ENCODE measurements around the gene DNAJB8.

The DNAJB8 gene

DNA sequence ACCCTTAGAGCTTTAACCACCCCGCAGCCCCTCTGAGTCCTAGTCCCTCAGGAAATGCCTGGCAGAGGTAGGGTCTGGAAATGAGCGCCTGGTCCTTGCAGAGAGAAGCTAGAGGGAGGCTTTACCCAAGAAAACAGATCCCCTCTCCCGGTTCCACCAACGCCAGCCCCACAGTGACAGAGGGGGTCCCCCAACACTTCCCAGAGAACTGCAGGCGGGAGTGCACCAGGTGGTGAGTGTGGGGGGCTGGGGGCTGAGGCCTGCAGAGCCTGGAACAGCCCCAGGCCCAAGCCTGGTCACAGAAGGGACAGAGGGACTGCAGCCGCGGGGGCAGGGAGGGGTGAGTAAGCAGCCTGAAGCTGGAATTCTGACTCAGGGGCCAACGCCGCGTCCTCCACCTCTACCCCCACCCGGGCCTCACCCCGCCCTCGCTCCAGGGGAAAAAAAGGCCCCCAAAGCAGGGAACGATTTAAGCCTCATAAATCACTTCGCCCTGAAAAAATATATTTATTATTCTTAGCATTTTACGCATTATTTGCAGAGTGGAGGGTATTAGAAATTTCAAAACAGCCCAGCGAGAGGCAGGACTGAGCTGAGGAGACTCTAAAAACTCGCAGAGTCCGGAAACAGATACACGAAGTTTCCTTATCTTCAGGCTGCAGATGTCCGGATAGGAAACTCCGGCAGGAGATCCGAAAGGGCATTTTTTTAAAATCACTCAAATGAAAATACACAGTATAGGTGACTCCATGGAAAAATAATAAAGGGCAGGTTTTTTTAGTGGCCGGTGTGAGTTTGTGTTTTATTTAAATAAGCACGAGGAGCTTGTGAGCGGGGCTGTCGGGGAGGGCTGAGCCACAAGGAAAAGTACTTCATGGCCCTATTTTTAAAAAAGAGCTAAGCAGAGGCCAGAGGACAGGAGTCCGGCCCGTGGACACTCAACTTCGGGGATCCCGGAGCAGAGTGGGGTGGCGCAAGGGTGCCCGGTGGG is 16.3 kb upstream of the DNAJB8 start:
- DNase-seq (ENCODE audit: low spot score): no peak

DNA sequence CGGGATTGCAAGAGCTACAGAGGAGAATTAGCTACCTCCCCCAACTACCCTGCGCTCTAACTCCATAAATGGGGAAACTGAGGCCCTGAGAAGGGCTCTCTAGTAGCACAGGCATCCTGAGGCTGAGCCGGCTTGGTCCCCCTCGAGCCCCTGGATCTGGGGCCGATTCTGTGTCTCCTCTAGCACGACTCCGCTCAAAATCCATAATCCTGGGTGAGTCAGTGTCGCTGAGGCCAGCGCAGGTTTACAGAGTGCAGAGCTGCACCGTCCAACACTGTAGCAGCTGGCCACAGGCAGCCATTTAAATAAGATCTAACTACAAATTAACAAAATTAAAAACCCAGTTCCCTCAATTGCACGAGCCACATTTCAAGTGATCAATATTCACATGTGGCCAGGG is 15.5 kb upstream of the DNAJB8 start:
- no peak for DNase-seq (ENCODE audit: low spot score)

DNA sequence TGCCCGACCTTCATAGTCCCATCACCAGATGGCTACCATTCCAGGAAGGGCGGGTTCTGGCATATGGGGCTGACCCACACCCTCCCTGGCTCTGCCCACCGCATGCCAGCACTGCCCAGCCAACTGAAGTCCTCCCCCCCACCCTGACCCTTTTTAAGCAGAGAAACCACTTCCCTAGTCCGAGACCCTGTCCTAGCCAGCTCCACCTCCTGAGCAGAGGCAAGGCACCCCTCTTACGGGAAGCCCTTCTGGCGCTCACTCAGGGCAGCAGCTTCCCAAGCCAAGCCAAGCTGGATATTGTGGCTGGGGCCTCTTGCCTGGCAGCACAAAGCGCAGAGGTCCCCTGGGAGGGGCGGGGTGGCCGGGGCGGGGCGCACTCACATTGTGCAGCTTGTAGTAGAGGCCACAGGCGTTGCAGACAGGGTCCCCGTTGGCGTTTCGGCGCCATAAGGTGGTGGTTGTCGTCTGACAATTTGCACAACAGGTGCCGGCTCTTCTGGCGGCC is 14.8 kb upstream of the DNAJB8 start:
- no peak for DNase-seq (ENCODE audit: low spot score)

DNA sequence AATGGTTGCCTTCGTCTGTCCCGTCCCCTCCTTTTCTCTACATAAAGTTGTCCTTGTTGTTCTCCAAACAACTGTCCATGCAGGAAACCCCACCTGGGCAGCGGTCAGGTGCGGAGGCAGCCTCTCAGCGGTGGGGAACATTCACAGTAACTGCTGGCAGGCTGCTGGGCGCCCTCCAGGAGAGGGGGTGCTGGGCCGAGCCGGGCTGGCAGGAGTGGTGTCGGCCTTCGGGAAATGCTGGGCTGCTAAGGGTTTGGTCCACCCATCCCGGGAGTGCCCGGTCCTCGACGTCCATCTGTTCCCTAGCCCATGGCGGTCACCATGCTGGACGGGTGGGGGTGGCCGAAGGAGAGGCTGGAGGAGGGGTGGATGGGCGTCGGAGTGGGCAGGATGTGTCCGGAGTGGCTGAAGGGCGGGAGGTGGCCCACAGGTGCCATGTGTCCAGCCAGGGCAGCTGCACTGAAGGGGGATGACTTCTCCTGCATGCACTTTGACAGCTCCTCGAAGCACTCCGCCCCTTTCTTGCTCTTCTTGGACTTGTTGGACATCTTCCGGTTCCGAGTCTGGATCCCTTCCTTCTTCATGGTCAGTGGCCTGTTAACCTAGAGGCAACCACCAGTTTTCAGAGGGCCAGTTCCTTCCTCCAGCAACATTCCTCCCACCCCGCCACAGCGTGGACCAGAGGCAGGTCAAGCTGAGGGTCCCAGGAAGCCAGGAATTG is 14.2 kb upstream of the DNAJB8 start:
- DNase-seq (ENCODE audit: low spot score): no peak

DNA sequence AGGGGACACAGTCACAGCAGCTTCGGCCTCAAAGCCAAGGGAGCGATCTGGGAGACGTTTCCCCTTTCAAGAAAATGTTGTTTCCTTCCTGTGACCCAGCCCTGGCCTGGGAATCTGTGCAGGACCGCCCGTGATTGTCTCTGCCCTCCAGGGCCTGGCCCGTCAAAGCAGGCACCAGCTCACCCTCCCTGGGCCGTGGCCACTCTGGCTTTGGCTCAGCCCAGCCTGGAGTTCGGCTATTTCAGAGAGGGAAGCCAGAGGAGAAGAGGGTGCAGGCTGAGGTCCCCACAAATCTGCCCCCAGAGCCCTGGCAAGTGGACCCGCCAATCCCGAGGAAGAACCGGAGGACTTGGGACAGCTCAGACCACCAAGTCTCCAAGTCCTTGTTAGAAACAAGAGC is 13.6 kb upstream of the DNAJB8 start:
- DNase-seq (ENCODE audit: low spot score): no peak

DNA sequence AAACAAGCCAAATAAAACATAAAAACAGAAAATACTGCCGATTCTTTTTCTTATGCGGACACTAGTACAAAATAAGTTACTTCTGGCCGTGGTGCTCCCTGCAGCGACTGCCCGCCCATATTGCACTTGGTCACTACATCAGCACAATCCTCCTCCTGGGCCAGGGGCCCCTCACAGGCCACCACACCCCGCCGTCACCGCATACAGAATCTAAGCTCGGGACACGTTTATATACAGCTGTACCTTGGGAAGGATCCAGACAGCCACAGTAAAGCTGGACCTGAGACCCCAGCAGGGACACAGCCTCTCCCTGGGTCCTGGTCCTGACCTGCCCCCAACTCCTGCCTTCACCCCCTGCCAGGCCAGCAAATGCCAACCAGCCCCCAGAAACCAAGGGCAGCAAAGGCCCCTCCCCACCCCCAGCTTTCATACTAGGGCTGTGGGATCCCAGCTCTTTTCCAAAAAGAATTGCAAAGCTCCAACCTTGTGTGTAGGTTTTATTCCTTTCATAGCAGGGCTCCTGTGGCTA is 12.9 kb upstream of the DNAJB8 start:
- DNase-seq (ENCODE audit: low spot score): no peak

DNA sequence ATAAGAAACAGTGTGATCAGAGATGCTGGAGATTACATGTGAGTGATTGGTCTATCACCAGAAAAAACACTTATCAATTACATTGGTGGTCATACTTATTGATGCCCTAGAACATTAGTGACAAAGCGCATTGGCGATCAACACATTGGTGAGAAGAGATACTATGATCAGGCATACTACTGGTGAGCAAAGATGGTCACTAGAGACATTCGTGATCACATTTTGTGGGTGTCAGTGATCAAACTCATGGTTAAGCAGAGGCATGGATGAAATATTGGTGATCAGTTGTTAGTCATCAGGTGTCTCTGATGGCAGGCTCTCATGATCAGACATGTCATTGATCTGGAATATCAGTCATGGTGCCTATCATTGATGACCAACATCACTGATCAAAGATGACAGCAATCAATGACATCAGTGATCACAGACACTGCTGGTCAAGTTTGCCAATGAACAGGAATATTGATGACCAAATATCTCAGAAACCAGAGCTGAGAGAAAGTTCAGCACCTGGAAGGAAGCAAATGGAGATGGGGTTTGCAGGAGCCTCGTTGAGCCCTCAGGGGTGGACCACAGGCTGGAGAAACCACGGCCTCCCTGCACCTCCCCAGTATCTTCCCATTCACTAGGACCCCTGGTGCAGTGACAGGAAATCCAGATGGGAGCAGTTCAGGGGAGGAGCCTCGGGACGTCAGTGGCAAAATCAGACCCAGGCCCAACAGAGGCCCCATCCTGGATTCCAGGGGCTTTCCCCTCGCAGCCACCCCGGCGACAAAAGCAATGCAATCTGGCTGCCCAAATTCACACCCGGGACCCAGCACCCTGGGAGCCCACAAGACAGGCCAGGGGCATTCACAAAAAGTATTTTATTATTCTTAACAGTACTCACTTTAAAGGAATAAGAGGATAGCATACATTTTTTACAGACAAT is 12.2 kb upstream of the DNAJB8 start:
- DNase-seq (ENCODE audit: low spot score): no peak

DNA sequence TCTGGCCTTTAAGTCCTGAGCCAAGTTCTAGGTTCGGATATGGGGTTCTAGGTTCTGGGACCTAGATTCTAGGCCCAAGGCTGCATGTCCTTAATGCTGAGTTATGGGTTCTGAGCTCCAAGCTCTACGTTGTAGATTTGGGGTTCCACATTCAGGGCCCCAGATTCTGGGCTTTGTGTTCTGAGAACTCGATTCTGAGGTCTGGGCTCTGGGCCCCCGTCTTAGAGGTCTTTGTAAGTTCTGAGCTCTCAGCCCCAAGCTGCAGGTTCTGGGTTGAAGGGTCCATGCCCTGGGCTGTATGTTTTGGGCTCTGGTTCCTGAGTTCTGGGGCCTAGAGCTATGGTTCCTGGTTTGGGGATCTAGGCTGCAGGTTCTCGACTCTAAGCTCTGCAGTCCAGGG is 10.0 kb upstream of the DNAJB8 start:
- no peak for DNase-seq (ENCODE audit: low spot score)

DNA sequence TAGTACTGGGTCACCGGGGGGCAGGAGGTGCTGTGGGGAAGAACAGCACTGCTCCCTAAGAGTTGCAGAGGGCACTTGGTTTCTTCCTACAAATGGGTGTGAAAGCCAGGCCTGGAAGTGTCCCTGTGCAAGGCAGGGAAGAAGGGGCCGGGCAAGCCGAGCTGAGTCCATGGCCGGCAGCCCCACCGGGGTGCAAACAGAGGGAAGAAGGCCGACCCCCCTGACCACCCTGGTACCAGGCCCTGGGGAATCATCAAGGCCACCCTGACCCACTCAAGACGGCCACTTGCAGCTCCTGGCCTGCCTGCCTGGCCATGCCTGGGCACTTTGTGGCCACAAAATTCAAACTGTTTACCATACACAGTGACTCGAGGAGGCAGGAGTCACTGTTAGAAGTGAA is 8.7 kb upstream of the DNAJB8 start:
- DNase-seq (ENCODE audit: low spot score): no peak

DNA sequence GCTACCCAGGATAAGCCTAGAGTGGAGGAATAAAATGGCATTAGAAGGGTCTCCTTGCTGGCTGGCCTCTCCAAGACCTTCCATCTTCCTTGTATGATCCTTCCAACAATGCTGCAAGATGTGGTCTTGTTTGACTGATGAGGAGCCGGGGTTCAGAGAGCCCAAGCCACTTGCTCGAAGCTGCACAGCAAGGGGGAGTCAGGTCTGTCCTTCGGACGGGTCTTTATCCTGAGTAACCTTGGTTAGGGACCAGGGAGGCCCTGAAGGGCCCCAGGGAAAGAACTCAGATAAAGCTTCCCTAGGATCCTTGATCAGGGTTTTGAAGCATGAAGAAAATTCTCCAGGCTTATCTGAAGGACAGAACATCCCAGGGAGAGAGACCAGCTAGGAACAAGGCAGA is 7.0 kb upstream of the DNAJB8 start:
- DNase-seq (ENCODE audit: low spot score): no peak

DNA sequence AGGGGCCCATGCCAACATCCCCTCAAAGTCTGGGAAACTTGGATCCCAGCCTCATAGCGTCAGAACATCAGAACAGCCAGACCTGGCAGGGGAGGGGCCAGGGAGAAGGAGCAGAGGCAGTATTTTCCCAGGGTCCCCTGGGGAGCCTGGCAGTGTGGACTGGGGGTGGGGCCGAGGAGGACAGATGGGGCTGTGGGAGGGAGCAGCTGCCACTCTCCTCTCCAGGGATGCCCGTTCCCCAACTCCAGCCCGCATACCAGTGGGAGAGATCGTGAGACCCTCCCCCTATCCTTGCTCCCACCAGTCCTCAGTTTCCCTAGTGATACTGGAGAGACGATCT is 6.5 kb upstream of the DNAJB8 start:
- DNase-seq (ENCODE audit: low spot score): no peak

DNA sequence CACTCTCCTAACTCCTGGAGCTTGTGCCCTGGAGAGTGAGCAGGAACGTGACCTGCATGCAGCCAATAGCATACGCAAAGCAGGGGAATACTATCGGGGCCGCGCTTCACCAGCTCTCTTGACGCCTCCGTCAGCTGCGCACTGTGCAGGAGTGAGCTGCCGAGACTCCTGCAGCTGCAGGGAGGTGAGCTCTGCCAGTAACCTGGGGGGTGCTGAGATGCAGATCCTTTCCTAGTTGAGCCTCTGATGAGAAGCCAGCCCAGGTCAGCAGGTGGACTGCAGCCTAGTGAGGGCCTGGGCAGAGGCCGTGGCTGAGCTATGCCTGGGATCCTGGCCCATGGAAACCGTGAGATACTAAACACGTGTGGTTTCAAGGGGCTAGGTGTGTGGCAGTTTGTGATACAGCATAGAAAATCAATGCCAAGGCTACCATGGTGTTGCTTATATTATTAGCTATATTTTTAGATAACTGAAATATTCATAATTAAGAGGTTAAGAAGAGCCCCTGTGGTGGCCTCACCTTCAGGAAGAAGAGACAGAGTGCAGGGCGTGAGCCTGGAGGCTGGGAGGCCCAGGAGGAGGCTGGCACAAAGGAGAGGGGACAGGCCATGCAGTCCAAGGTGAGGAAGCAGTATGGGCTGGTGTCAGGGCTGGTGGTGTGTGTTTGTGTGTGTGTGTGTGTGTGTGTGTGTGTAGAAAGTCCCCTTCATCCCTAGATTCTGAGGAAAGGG is 5.9 kb upstream of the DNAJB8 start:
- no peak for DNase-seq (ENCODE audit: low spot score)

DNA sequence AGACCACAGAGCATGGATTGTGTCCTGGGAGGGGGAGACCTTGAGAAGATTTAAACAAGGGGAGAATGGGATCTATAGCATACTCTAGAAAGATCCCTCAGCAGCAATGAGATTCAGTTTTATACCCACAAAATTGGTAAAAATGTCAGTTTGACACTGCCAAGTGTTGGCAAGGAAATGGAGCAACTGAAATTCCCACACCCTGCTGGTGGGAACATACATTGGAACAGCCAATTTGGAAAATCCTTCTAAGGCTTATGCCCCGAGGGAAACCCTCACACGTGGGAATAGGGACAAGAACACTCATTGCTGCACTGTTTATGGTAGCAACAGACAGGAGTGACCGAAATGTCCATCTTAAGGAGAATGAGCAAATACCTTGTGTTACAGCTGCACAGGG is 5.0 kb upstream of the DNAJB8 start:
- DNase-seq (ENCODE audit: low spot score): no peak

DNA sequence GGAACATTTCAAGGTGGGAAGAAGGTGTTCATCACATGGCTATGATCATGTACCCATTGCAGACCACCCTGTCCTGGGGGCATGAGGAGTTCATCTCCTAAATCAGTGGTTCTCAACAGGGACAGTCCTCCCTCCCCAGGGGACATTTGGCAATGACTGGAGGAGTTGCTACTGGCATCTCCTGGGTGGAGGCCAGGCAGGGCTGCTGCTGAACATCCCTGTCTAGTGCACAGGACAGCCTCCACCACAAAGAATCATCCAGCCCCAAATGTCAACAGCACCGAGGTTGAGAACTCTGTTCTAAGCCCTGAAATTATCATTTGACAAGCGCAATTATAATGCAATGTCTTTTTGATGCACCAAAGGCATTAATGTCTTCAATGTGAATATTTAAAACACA is 4.4 kb upstream of the DNAJB8 start:
- no peak for DNase-seq (ENCODE audit: low spot score)

DNA sequence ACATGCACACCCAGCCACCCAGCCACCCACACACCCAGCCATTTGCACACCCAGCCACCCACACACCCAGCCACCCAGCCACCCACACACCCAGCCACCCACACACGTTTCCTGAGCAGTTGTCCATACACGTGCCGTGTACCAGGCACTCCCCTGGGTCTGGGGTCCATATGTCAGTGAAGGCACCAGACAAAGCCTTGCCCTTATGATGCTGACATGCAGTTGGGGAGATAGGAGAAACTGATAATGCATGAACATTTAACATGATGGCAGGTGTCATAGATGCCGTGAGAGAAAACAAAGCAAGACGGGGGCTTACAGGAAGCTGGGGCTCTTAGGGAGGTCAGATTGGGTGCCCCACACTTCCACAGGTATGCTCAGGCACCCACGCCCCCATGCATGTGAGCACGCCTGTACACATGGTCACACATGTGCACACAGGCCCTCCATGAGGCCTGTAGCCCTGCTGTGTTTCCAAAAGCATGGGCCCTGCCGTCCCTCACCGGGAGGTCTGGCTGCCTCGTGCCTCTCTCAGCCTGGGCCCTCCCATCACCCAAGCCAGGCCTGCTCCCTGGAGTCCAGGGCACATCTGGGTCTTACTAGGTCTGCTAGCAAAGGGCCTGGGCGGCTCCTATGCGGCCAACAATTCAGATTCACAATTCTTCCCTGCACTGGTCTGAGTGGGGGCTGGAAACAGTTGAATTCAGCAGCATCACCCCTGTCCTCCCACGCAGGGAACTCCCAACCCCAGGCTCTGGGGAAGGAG is 3.6 kb upstream of the DNAJB8 start:
- no peak for DNase-seq (ENCODE audit: low spot score)

DNA sequence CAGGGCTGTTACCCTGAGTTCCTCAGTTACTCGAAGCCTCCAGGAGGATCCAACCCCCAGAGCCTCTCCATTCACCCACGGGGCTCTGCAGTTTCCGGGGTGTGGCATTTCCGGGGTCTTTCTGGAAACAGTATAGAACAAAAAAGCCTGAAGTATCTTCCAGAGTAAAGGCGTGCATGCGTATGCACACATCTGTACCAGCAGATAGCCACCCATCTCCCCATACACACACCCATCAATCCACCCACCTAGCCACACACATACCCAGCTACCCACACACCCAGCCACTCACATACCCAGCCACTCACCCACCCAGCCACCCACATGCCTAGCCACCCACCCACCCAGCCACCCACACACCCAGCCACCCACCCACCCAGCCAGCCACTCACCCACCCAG is 2.9 kb upstream of the DNAJB8 start:
- no peak for DNase-seq (ENCODE audit: low spot score)

DNA sequence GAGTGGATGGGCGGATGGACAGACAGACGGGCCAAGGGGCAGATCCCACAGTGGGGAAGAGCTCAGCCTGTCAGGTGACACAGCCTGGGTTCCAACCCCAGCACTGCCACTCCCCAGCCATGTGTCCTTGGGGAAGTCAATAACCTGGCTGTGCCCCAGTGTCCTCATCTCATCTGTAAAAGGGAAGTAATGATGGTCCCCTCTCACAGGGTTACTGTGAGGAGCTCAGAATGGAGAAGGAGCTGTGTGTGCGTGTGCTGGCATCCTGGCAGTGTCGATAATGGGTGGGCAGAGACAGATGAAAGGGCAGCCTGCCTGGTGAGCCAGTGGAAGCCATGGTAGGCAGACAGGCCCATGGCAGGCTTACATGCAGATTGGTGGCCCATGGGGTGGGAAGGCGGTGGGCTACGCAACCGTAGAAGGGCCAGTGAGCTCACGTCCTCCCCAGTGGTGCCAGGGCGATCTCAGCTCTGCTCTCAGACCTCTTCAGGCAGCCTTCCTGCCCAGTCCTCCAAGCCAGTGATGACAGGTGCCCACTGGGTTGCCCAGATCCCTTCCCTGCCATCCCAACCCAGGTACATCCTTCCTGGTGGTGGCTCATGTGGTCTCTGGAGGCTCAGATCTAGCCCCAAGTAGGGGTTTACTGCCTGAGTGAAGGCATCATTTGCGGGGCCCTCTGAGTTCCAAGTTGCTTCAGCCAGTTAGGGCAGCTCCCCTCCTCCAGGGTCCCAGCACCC is 2.3 kb upstream of the DNAJB8 start:
- DNase-seq (ENCODE audit: low spot score): no peak

DNA sequence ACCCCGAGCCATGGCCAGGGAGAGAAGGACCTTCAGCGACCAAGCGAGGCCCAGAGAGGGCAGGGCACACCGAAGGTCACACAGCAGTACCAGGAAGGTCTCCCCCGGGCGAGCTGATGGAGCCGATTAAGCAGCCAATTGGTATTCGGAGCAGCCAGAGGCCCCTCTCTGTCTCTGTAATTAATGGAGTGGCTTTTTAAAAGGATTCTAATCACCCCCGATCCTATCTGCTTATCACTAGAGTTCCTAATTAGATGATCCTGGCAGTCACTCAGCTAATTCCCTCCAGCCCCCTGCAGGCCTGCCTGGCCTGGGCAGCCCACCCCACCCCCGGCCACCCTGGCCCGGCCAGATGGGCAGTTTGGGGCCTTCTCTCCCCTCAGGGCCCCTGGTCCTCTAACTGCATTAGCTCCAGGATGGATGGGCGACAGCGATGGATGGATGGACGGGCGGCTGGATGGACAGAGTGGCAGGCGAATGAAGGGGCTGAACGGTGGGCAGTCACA is 1.6 kb upstream of the DNAJB8 start:
- no peak for DNase-seq (ENCODE audit: low spot score)

DNA sequence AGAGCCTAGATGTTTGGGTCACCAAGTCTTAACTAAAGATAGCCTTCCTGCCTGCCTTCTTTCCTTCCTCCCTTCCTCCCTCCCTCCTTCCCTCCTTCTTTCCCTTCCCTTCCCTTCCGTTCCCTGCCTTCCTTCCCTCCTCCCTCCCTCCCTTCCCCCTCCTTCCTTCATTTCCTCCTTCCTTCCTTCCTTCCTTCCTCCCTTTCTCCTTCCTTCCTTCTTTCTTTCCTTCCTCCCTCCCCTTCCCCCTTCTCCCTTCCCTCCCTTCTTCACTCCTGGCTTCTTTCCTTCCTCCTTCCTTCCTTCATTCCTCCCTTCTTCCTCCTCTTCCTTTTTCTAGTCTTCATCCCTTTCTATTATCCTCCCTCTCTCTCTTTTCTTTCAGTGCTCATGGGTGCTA is 2.0 kb downstream of the DNAJB8 start:
- DNase-seq (ENCODE audit: low spot score): no peak

DNA sequence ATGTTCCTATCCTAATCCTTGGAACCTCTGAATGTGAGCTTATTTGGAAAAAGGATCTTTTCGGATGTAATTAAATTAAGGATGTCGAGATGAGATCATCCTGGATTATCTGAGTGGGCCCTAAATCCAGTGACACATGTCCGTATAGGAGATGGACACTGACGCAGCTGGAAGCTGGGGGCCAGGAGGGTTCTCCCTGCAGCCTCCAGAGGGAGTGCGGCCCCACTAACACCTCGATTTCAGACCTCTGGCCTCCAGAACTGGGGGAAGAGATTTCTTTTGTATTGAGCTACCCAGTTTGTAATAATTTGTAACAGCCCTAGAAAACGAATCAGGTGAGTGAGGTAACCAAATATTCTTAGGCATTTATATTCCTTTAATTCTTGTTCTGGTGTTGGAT is 2.5 kb downstream of the DNAJB8 start:
- no peak for DNase-seq (ENCODE audit: low spot score)

Data from CD4-positive, alpha-beta T cell treated with Interleukin-6 at 100 ng/mL for 8 hours (primary cell).